ENCODE measurements around the gene FOXJ2.

- TF ChIP-seq, protein P1, sequence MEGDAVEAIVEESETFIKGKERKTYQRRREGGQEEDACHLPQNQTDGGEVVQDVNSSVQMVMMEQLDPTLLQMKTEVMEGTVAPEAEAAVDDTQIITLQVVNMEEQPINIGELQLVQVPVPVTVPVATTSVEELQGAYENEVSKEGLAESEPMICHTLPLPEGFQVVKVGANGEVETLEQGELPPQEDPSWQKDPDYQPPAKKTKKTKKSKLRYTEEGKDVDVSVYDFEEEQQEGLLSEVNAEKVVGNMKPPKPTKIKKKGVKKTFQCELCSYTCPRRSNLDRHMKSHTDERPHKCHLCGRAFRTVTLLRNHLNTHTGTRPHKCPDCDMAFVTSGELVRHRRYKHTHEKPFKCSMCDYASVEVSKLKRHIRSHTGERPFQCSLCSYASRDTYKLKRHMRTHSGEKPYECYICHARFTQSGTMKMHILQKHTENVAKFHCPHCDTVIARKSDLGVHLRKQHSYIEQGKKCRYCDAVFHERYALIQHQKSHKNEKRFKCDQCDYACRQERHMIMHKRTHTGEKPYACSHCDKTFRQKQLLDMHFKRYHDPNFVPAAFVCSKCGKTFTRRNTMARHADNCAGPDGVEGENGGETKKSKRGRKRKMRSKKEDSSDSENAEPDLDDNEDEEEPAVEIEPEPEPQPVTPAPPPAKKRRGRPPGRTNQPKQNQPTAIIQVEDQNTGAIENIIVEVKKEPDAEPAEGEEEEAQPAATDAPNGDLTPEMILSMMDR (IDR thresholded peaks at IDR 0.05), result no peak
- no peak for TF ChIP-seq EP300 (IDR thresholded peaks at IDR 0.05)
- no peak for TF ChIP-seq POLR2A (IDR thresholded peaks at IDR 0.05)
These were observed 22.3 kb downstream of the FOXJ2 start for GRCh38 chr12:8054816-8055215.
